Activated naive CD4-positive, alpha-beta T cell treated with anti-CD3 and anti-CD28 coated beads, Interleukin-2, amount 50 U/mL, for 72 hours (primary cell): Measurements from ENCODE around the gene CREBBP. TPM values are rescaled to one million over a fixed set of nuclear protein-coding genes. Genes with fewer than 3 reads are reported as not detected.
A peak's percentile ranks its signal among the peaks of the same experiment; 100 is the strongest.

Source experiments
- ATAC-seq, 2 donors: fragments of 150-1000 bp; cut with Tn5 transposase; 2 replicates each; pipeline ENCODE4 v1.10.0; 2021; ENCODE audit warnings: mild to moderate bottlenecking in 2 of 2, moderate library complexity in 2 of 2
- DNase-seq, 2 donors: peaks; one replicate each; pipeline ENCODE4 v3.0.0; 2021 to 2022; ENCODE audit warnings: low spot score in 2 of 2
- H3K27ac Mint-ChIP-seq, 2 donors: one replicate each; pipeline ENCODE4 v1.8.0; 2022; ENCODE audit warnings: mild to moderate bottlenecking in 2 of 2, mixed read lengths in 2 of 2
- H3K36me3 Mint-ChIP-seq, 2 donors: one replicate each; pipeline ENCODE4 v1.8.0; 2022; ENCODE audit warnings: mixed read lengths in 2 of 2
- H3K9me3 Mint-ChIP-seq, 2 donors: one replicate each; pipeline ENCODE4 v1.8.0; 2022; ENCODE audit warnings: mixed read lengths in 2 of 2
- total RNA-seq, 2 donors: library from RNA; stranded (reverse); gene quantifications; one replicate each; pipeline ENCODE4 v1.2.3, GENCODE V29; 2022

The CREBBP gene
- total RNA-seq, 2 donors from 2014 or later: 39.9 to 50.0 TPM

- DNase-seq (no peak), ATAC-seq (no peak)
- Mint-ChIP-seq H3K9me3 (no peaks in the 10 kb centered on the region), H3K27ac (peak overlapping the region in 1 of 2 donors; percentile 32), H3K36me3 (peaks cover 9 to 12% of the 10 kb centered on the region in 2 donors)
These were observed 199.3 kb downstream of the CREBBP start for GRCh38 chr16:3681206-3681605.

- DNase-seq (no peak), ATAC-seq (no peak)
- Mint-ChIP-seq H3K9me3 (no peaks in the 10 kb centered on the region), H3K27ac (no peak overlapping the region), H3K36me3 (peaks cover 5 to 9% of the 10 kb centered on the region in 2 donors)
These were observed 202.5 kb downstream of the CREBBP start for GRCh38 chr16:3677994-3678393.

DNA sequence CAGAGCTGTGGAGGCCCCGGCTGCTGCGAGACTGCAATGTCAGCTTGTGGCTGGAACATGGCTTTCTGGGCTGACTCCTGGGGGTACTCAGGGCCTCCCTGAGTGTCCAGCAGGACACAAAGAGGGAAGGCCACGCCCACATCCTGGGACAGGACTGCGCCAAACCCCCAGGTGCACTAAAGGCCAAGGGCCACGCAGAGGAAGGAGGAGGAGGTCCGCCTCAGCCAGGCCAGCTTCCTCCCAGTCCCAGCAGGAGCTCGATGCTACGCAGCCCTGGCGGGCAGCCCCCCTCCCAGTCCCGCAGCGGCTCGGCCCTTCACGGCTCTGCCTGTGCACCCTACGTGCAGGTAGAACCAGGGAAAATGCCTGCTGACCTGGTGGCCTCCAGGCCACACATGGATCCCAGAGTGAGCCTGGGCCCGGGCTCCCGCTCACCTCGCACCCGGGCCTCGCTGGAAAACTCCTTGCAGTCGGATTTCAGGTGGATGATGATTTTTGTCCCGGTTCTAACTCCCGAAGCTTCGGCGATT, 204.8 kb downstream of the CREBBP start:
- Mint-ChIP-seq H3K36me3 (no peaks in the 10 kb centered on the region), H3K27ac (no peak overlapping the region), H3K9me3 (no peaks in the 10 kb centered on the region)
- no peak for ATAC-seq
- no peak for DNase-seq

Other genes starting within 250 kb of the CREBBP start
- gene DNASE1, start 226.0 kb downstream of the CREBBP start, total RNA-seq: 10 to 100 TPM; 17.5 to 29.5 TPM
- gene TRAP1, start 163.2 kb downstream of the CREBBP start, total RNA-seq: 100 to 1,000 TPM; 191 to 276 TPM
- 1 to 10 TPM; 4.8 to 8.9 TPM for gene ADCY9, start 235.7 kb upstream of the CREBBP start, total RNA-seq